WTC11 (cell line): ENCODE measurements around the gene KDM3B. TPM values are rescaled to one million over a fixed set of nuclear protein-coding genes. Genes with fewer than 3 reads are reported as not detected.

Experiments
- ATAC-seq: fragments of 200-7000 bp; cut with Tn5 transposase; 2 replicates; pipeline ENCODE4 v1.10.0; 2021; ENCODE audit warnings: mild to moderate bottlenecking, moderate library complexity
- CTCF ChIA-PET: fragments of 300-600 bp; sonication (Branson Sonifier 250); formaldehyde crosslinking; loops from one replicate; lab custom pipeline; 2021; ENCODE audit warnings: antibody characterized with exemption; lab: Charles Lee
- POLR2A ChIA-PET: fragments of 350-600 bp; sonication (Branson Sonifier 250); formaldehyde crosslinking; loops from one replicate; lab custom pipeline; 2021; ENCODE audit warnings: antibody characterized with exemption; lab: Charles Lee
- DNase-seq: peaks from one replicate; pipeline ENCODE4 v3.0.0; 2021; ENCODE audit warnings: low spot score
- H3K27ac Mint-ChIP-seq: 2 replicates; pipeline ENCODE4 v1.8.0; 2021; ENCODE audit warnings: mixed read lengths
- H3K27me3 Mint-ChIP-seq: 2 replicates; pipeline ENCODE4 v1.8.0; 2021; ENCODE audit warnings: low read depth, mild to moderate bottlenecking, moderate library complexity, mixed read lengths
- H3K36me3 Mint-ChIP-seq: 2 replicates; pipeline ENCODE4 v1.8.0; 2021; ENCODE audit warnings: mixed read lengths
- H3K4me1 Mint-ChIP-seq: 2 replicates; pipeline ENCODE4 v1.8.0; 2022; ENCODE audit warnings: mixed read lengths
- H3K4me3 Mint-ChIP-seq: 2 replicates; pipeline ENCODE4 v1.8.0; 2021; ENCODE audit warnings: mild to moderate bottlenecking, moderate library complexity, mixed read lengths
- H3K9me3 Mint-ChIP-seq: 2 replicates; pipeline ENCODE4 v1.8.0; 2021; ENCODE audit warnings: mixed read lengths
- CREM ChIP-seq: sonication (generic); formaldehyde crosslinking; IDR thresholded peaks from 2 replicates; pipeline ENCODE4 v1.8.1; 2022; ENCODE audit warnings: mild to moderate bottlenecking, missing genetic modification reagents, moderate library complexity
- FOXK1 ChIP-seq: sonication (generic); formaldehyde crosslinking; IDR thresholded peaks from 2 replicates; pipeline ENCODE4 v1.8.0; 2022; ENCODE audit warnings: mild to moderate bottlenecking, moderate library complexity, missing genetic modification reagents
- FOXP4 ChIP-seq: sonication (generic); formaldehyde crosslinking; IDR thresholded peaks from 2 replicates; pipeline ENCODE4 v1.8.0; 2022; ENCODE audit warnings: mild to moderate bottlenecking, missing genetic modification reagents
- GABPB1 ChIP-seq: sonication (generic); formaldehyde crosslinking; IDR thresholded peaks from 2 replicates; pipeline ENCODE4 v1.8.1; 2023; ENCODE audit warnings: mild to moderate bottlenecking, missing genetic modification reagents
- MXD4 ChIP-seq: fragments of 250-450 bp; sonication (Bioruptor Pico); IDR thresholded peaks from 2 replicates; pipeline ENCODE4 v1.8.0; 2021; ENCODE audit warnings: mild to moderate bottlenecking, moderate library complexity, borderline replicate concordance
- NFATC4 ChIP-seq: fragments of 250-450 bp; sonication (Bioruptor Pico); IDR thresholded peaks from 2 replicates; pipeline ENCODE4 v1.9.0; 2021; ENCODE audit warnings: mild to moderate bottlenecking
- NFYB ChIP-seq: sonication (generic); formaldehyde crosslinking; conservative IDR thresholded peaks from 2 replicates; pipeline ENCODE4 v1.8.0; 2022; ENCODE audit warnings: low read depth, missing genetic modification reagents
- OVOL2 ChIP-seq: fragments of 250-450 bp; sonication (Bioruptor Pico); IDR thresholded peaks from 2 replicates; pipeline ENCODE4 v1.9.0; 2021; ENCODE audit warnings: mild to moderate bottlenecking, borderline replicate concordance
- RELA ChIP-seq: sonication (generic); formaldehyde crosslinking; IDR thresholded peaks from 2 replicates; pipeline ENCODE4 v1.8.1; 2022; ENCODE audit warnings: missing genetic modification reagents, mild to moderate bottlenecking, borderline replicate concordance
- TCF7 ChIP-seq: sonication (generic); formaldehyde crosslinking; IDR thresholded peaks from 2 replicates; pipeline ENCODE4 v1.8.0; 2022; ENCODE audit warnings: mild to moderate bottlenecking, low read depth, missing genetic modification reagents, moderate library complexity
- TEAD1 ChIP-seq: sonication (generic); formaldehyde crosslinking; IDR thresholded peaks from 2 replicates; pipeline ENCODE4 v1.8.0; 2022; ENCODE audit warnings: mild to moderate bottlenecking, missing genetic modification reagents
- ZBTB21 ChIP-seq: sonication (generic); formaldehyde crosslinking; IDR thresholded peaks from 2 replicates; pipeline ENCODE4 v1.8.1; 2023; ENCODE audit warnings: mild to moderate bottlenecking, missing genetic modification reagents, borderline replicate concordance
- ZBTB43 ChIP-seq: sonication (generic); formaldehyde crosslinking; IDR thresholded peaks from 2 replicates; pipeline ENCODE4 v1.8.1; 2023; ENCODE audit warnings: mild to moderate bottlenecking, missing genetic modification reagents
- ZNF219 ChIP-seq: sonication (generic); formaldehyde crosslinking; IDR thresholded peaks from 2 replicates; pipeline ENCODE4 v1.8.0; 2023; ENCODE audit warnings: missing genetic modification reagents, mild to moderate bottlenecking, borderline replicate concordance
- ZNF263 ChIP-seq: sonication (generic); formaldehyde crosslinking; IDR thresholded peaks from 2 replicates; pipeline ENCODE4 v1.8.1; 2022; ENCODE audit warnings: low read depth, mild to moderate bottlenecking, moderate library complexity, missing genetic modification reagents
- ZNF317 ChIP-seq: sonication (generic); formaldehyde crosslinking; IDR thresholded peaks from 2 replicates; pipeline ENCODE4 v1.8.1; 2023; ENCODE audit warnings: low read depth, mild to moderate bottlenecking, moderate library complexity, missing genetic modification reagents, borderline replicate concordance
- ZNF396 ChIP-seq: fragments of 250-450 bp; sonication (Bioruptor Pico); IDR thresholded peaks from 2 replicates; pipeline ENCODE4 v1.8.0; 2021; ENCODE audit warnings: mild to moderate bottlenecking, moderate library complexity, borderline replicate concordance
- ZNF425 ChIP-seq: fragments of 250-450 bp; sonication (Bioruptor Pico); conservative IDR thresholded peaks from 2 replicates; pipeline ENCODE4 v1.9.0; 2021; ENCODE audit warnings: mild to moderate bottlenecking
- ZNF671 ChIP-seq: fragments of 250-450 bp; sonication (Bioruptor Pico); IDR thresholded peaks from 2 replicates; pipeline ENCODE4 v1.8.0; 2021; ENCODE audit warnings: mild to moderate bottlenecking
- ZSCAN18 ChIP-seq: fragments of 250-450 bp; sonication (Bioruptor Pico); IDR thresholded peaks from 2 replicates; pipeline ENCODE4 v2.1.2; 2022; ENCODE audit warnings: mild to moderate bottlenecking, moderate library complexity
- total RNA-seq: library from RNA; stranded (reverse); gene quantifications from 3 replicates; pipeline ENCODE4 v1.2.3, GENCODE V29; 2021

The KDM3B gene
- total RNA-seq, 1 experiment from 2014 or later, result 87.9 TPM

GRCh38 chr5:138444774-138445546 is 92.5 kb downstream of the KDM3B start:
- H3K4me1 Mint-ChIP-seq, result peaks cover 15% of the 10 kb centered on the region
- ChIA-PET POLR2A (no interaction called here), CTCF (interaction anchor here (0.5 to 3.4 kb wide), 4 partner anchors 12 to 308 kb away, joined by 3 to 16 read pairs (median 5); partner anchors contain the start of gene CTNNA1)
- no peaks in the 10 kb centered on the region; the same call in 1 of the 2 replicates for H3K27me3 Mint-ChIP-seq
- ATAC-seq (no peak), DNase-seq (no peak)
- H3K27ac Mint-ChIP-seq, result peak overlapping the region; percentile 36; the same call in 1 of the 2 replicates
- H3K9me3 Mint-ChIP-seq, result no peaks in the 10 kb centered on the region
- H3K36me3 Mint-ChIP-seq, result no peaks in the 10 kb centered on the region
- TF ChIP-seq ZSCAN18 (no peak), ZNF317 (no peak), NFATC4 (no peak), ZNF425 (no peak), ZBTB21 (no peak), ZNF396 (CRISPR knock-in tag) (no peak), TCF7 (CRISPR knock-in tag) (no peak), ZBTB43 (CRISPR knock-in tag) (no peak), MXD4 (CRISPR knock-in tag) (no peak), FOXK1 (CRISPR knock-in tag) (no peak), RELA (CRISPR knock-in tag) (no peak), FOXP4 (no peak), TEAD1 (CRISPR knock-in tag) (no peak)
- TF ChIP-seq, all 79 proteins: peak for 0
- H3K4me3 Mint-ChIP-seq, result no peak overlapping the region

- CTCF ChIA-PET, result interaction anchor here (0.5 to 3.4 kb wide), 3 partner anchors 11 to 58 kb away, joined by 3 to 16 read pairs (median 7); no protein-coding TSS in a partner anchor
- TF ChIP-seq GABPB1 (no peak), ZNF219 (CRISPR knock-in tag) (no peak), CREM (CRISPR knock-in tag) (no peak), ZNF671 (CRISPR knock-in tag) (no peak), OVOL2 (CRISPR knock-in tag) (no peak), NFYB (CRISPR knock-in tag) (no peak), ZNF263 (CRISPR knock-in tag) (no peak)
- Mint-ChIP-seq H3K27ac (no peak overlapping the region), H3K4me3 (no peak overlapping the region), H3K27me3 (no peaks in the 10 kb centered on the region; the same call in 1 of the 2 replicates), H3K36me3 (no peaks in the 10 kb centered on the region), H3K4me1 (peaks cover 12% of the 10 kb centered on the region), H3K9me3 (no peaks in the 10 kb centered on the region)
- ATAC-seq, result no peak
- DNase-seq, result no peak
- POLR2A ChIA-PET, result no interaction called here
These were observed 93.2 kb downstream of the KDM3B start for GRCh38 chr5:138445547-138446271.
